ENCODE results near the gene FAM25G. TPM values are rescaled to one million over a fixed set of nuclear protein-coding genes. Genes with fewer than 3 reads are reported as not detected.

Gene FAM25G
- total RNA-seq, 1 experiment from 2014 or later, result not detected

DNA sequence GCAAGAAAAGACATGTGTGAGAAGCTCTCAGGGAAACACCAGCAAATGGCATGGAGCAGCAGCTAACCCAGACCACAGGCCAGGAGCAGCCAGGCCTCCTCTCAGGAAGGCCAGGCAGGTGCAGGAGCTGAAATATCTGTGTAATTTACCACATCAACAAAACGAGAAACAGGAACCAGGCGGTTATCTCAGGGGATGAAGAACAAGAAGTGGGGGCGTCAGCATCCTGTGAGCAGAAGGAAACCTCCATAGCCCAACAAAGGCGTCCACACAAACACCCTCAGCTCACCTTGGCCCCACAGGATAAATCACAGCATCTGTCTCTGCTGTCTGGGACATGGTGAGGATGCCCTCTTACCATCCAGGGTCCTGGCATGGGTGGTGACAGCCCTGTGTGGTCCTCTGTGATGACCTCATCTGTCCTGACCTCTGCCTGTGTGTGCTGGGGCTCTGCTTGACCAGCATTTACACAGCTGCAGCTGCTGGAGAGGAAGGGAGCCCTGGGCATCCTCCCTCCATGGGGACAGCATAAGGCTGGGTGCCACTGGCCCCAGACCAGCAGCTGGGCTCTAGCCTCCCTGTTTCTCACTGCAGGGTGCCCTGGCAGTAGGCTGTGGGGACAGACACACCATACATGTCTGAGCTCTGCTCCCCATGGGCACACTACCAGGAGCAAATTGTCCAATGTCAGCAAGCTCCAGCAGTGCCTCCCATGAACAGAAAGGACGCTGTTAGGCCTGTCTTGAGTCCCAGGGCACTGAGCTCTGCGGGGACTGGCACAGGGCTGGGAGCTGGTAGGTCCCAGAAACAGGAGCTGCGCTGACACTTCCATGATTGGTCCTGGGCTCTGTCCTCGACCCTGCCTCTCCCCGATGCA, 42.2 kb downstream of the FAM25G start:
- TF ChIP-seq SOX15 (CRISPR knock-in tag; IDR thresholded peaks at IDR 0.05), result no peak
- TF ChIP-seq AR (CRISPR knock-in tag; IDR thresholded peaks at IDR 0.05), result no peak
- TF ChIP-seq ZNF263 (CRISPR knock-in tag; IDR thresholded peaks at IDR 0.05; ENCODE audit: low read depth), result no peak
- TF ChIP-seq GRHL2 (CRISPR knock-in tag; IDR thresholded peaks at IDR 0.05; ENCODE audit: insufficient replicate concordance, severe bottlenecking), result no peak
- no peak for TF ChIP-seq ZNF423 (CRISPR knock-in tag; IDR thresholded peaks at IDR 0.05)
- TF ChIP-seq ZNF232 (CRISPR knock-in tag; IDR thresholded peaks at IDR 0.05), result no peak
- no peak for TF ChIP-seq ZNF219 (CRISPR knock-in tag; IDR thresholded peaks at IDR 0.05; ENCODE audit: borderline replicate concordance)
- no peak for TF ChIP-seq MXD4 (CRISPR knock-in tag; IDR thresholded peaks at IDR 0.05; ENCODE audit: borderline replicate concordance)
- TF ChIP-seq, protein P1, sequence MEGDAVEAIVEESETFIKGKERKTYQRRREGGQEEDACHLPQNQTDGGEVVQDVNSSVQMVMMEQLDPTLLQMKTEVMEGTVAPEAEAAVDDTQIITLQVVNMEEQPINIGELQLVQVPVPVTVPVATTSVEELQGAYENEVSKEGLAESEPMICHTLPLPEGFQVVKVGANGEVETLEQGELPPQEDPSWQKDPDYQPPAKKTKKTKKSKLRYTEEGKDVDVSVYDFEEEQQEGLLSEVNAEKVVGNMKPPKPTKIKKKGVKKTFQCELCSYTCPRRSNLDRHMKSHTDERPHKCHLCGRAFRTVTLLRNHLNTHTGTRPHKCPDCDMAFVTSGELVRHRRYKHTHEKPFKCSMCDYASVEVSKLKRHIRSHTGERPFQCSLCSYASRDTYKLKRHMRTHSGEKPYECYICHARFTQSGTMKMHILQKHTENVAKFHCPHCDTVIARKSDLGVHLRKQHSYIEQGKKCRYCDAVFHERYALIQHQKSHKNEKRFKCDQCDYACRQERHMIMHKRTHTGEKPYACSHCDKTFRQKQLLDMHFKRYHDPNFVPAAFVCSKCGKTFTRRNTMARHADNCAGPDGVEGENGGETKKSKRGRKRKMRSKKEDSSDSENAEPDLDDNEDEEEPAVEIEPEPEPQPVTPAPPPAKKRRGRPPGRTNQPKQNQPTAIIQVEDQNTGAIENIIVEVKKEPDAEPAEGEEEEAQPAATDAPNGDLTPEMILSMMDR (IDR thresholded peaks at IDR 0.05), result no peak
- no peak for TF ChIP-seq USF1 (CRISPR knock-in tag; IDR thresholded peaks at IDR 0.05)
- TF ChIP-seq ZNF416 (CRISPR knock-in tag; IDR thresholded peaks at IDR 0.05), result no peak
- no peak for TF ChIP-seq GABPB1 (CRISPR knock-in tag; IDR thresholded peaks at IDR 0.05)
- no peak for TF ChIP-seq NFATC4 (CRISPR knock-in tag; IDR thresholded peaks at IDR 0.05)
- TF ChIP-seq ZNF138 (CRISPR knock-in tag; conservative IDR thresholded peaks at IDR 0.05), result no peak
- TF ChIP-seq TEAD4 (CRISPR knock-in tag; IDR thresholded peaks at IDR 0.05), result no peak
- TF ChIP-seq TCF7 (CRISPR knock-in tag; IDR thresholded peaks at IDR 0.05; ENCODE audit: low read depth), result no peak
- TF ChIP-seq FOXJ3 (CRISPR knock-in tag; IDR thresholded peaks at IDR 0.05; ENCODE audit: borderline replicate concordance), result no peak
- TF ChIP-seq NFE2L1 (CRISPR knock-in tag; IDR thresholded peaks at IDR 0.05), result no peak
- TF ChIP-seq, protein P2, sequence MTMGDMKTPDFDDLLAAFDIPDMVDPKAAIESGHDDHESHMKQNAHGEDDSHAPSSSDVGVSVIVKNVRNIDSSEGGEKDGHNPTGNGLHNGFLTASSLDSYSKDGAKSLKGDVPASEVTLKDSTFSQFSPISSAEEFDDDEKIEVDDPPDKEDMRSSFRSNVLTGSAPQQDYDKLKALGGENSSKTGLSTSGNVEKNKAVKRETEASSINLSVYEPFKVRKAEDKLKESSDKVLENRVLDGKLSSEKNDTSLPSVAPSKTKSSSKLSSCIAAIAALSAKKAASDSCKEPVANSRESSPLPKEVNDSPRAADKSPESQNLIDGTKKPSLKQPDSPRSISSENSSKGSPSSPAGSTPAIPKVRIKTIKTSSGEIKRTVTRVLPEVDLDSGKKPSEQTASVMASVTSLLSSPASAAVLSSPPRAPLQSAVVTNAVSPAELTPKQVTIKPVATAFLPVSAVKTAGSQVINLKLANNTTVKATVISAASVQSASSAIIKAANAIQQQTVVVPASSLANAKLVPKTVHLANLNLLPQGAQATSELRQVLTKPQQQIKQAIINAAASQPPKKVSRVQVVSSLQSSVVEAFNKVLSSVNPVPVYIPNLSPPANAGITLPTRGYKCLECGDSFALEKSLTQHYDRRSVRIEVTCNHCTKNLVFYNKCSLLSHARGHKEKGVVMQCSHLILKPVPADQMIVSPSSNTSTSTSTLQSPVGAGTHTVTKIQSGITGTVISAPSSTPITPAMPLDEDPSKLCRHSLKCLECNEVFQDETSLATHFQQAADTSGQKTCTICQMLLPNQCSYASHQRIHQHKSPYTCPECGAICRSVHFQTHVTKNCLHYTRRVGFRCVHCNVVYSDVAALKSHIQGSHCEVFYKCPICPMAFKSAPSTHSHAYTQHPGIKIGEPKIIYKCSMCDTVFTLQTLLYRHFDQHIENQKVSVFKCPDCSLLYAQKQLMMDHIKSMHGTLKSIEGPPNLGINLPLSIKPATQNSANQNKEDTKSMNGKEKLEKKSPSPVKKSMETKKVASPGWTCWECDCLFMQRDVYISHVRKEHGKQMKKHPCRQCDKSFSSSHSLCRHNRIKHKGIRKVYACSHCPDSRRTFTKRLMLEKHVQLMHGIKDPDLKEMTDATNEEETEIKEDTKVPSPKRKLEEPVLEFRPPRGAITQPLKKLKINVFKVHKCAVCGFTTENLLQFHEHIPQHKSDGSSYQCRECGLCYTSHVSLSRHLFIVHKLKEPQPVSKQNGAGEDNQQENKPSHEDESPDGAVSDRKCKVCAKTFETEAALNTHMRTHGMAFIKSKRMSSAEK (CRISPR knock-in tag; IDR thresholded peaks at IDR 0.05; ENCODE audit: borderline replicate concordance), result no peak
- no peak for TF ChIP-seq CREB1 (CRISPR knock-in tag; IDR thresholded peaks at IDR 0.05)
- DNase-seq (ENCODE audit: low spot score), result no peak
- H3K4me1 Mint-ChIP-seq, result peaks cover 4% of the 10 kb centered on the region; the same call in 1 of the 2 replicates
- ChIA-PET CTCF (interaction anchor here (1.0 kb wide), 1 partner anchor 9 kb away, joined by 3 read pairs; no protein-coding TSS in a partner anchor), POLR2A (no interaction called here)
- no peak for ATAC-seq
- H3K9me3 Mint-ChIP-seq, result peaks cover 21% of the 10 kb centered on the region
- H3K36me3 Mint-ChIP-seq, result peaks cover 9% of the 10 kb centered on the region
- no peaks in the 10 kb centered on the region for H3K27me3 Mint-ChIP-seq (ENCODE audit: low read depth)
- no peak overlapping the region for H3K27ac Mint-ChIP-seq
- H3K4me3 Mint-ChIP-seq, result no peak overlapping the region

Measured in WTC11 (cell line).